ENCODE results near the gene TOLLIP.

Gene TOLLIP

DNA sequence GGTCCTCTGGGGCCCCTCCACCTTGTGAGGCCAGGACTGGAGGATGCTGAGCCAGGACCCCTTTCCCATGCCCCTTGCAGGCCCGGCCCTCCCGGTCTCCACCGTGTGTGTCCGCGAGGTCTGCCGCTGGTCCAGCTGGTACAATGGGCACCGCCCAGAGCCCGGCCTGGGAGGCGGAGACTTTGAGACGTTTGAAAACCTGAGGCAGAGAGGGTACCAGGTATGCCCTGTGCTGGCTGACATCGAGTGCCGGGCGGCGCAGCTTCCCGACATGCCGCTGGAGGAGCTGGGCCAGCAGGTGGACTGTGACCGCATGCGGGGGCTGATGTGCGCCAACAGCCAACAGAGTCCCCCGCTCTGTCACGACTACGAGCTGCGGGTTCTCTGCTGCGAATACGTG lies 68.7 kb downstream of the TOLLIP start:
- DNase-seq: no peak

DNA sequence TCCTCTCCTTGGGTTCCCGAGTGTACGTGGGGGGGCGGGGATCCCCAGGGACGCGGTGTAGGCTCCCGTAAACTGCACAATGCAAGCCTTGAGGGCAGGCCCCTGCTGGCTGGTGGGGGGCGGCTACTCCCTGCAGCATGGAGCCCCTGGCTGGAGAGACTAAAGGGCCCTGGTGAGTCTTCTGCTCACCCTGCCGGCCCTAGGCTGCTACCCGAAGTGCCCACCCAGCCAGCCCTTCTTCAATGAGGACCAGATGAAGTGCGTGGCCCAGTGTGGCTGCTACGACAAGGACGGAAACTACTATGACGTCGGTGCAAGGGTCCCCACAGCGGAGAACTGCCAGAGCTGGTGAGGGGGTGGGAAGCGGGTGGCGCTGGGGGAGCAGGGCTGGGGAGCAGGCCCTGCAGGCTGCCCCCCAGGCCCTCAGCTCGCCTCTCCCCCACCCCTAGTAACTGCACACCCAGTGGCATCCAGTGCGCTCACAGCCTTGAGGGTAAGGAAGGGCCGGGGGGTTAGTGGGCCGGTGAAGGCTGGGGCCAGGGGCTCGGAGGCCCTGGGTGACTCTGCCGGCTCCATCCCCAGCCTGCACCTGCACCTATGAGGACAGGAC lies 69.7 kb downstream of the TOLLIP start:
- no peak for DNase-seq

DNA sequence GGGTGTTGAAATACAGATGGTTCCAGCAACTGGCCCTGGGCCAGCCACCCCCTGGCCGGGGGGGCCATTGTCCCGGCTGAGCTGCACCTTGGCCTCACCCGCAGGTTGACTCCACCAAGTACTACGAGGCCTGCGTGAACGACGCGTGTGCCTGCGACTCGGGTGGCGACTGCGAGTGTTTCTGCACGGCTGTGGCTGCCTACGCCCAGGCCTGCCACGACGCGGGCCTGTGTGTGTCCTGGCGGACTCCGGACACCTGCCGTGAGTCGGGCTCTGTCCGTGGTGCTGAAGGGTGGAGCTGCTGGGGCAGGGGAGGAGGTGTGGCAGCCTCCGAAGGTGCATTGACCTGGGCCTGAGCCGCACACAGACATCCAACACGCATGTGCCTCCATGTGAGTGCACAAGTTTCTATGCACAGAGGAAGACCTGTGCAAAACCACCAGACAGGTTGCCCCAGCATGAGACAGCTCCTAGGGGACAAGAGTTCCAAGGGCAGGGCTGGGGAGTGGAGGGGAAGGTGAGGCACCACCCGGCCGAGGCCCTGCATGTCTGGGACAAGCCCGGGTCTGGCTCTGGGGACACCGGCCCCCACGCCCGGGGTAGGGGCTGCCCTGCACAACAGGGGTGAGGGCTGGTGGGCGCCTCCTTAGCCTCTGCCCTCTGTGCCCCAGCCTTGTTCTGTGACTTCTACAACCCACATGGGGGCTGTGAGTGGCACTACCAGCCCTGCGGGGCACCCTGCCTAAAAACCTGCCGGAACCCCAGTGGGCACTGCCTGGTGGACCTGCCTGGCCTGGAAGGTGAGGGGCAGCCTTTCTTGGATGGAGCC lies 70.5 kb downstream of the TOLLIP start:
- DNase-seq: no peak

DNA sequence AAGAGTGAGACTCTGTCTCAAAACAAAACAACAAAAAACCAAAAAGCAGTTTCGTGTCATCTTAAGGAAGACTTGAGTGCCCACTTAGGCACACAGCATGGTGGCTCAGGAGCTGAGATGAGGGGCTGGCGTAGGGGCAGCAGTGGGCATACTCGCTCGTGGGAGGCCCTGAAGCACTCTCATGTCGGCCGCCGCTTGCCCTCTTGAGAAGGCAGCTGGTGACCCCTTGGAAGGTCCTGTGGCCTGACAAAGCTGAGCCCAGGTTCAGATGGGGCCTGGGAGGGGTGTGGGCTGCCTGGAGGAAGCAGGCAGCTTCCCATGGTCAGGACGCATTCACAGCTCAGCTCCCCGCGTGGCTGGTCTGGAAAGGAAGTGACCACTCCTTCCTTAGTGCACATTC lies 71.6 kb downstream of the TOLLIP start:
- no peak for DNase-seq

DNA sequence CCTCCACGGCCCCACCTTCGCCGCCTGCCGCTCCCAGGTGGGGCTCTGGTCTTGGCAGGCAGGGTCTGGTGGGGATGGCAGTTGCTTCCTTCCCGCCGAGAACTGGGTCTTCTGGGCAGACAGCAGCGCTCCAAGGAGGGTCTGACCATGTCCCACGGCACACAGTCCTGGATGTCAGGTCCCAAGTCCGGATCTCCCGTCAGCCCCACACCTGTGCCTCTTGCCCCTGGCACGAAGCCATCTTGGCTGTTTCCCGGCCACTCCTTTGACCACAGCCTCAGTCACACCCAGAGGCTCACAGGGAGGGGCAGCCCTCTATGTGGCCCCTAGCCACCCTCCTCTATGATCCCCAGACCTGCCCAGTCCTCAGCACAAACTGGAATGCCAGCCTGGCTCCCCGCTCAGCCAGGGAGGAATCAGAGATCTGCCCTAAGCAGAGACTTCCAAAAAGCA lies 72.3 kb downstream of the TOLLIP start:
- DNase-seq: no peak

DNA sequence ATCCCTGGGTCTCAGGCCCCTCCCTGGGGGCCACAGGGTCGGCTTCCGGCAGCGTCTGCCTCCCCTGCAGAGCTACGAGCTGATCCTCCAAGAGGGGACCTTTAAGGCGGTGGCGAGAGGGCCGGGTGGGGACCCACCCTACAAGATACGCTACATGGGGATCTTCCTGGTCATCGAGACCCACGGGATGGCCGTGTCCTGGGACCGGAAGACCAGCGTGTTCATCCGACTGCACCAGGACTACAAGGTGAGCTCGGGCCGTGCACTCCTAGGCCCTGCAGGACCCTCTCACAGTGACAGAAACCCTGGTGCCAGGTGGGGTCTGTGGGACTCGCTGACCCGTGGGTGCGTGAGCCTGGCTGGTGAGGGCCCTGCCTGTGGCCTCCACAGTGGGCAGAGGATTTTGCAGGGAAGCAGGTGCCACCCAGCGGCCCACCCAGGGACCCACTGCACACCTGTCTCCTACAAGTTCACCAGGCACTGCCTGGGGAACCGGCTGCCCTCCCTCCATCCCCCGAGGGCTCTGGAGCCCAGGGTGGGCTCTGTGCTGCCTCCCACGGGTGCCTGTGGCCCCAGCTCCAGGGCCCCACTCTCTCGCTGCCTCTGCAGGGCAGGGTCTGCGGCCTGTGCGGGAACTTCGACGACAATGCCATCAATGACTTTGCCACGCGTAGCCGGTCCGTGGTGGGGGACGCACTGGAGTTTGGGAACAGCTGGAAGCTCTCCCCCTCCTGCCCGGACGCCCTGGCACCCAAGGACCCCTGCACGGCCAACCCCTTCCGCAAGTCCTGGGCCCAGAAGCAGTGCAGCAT lies 72.9 kb downstream of the TOLLIP start:
- DNase-seq: no peak

DNA sequence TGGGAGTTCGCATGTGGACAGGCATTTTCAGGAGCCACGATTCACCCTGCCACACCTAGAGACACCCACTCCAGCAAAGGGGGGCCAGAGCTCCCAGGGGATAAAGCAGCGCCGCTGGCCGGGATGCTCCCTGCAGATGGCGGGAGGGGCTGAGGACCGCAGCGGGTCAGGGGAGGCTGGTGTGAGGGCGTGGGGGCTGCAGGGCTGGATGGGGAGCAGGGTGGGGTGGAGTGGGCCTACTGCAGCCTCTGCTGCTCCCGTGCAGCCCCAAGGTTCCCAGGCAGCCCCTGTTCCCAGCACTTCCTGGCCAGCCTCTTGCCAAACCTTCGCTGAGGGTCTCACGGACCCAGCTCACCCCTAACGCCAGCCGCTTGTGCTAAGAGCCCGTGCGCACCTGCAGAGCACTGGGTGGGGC lies 73.5 kb downstream of the TOLLIP start:
- no peak for DNase-seq

DNA sequence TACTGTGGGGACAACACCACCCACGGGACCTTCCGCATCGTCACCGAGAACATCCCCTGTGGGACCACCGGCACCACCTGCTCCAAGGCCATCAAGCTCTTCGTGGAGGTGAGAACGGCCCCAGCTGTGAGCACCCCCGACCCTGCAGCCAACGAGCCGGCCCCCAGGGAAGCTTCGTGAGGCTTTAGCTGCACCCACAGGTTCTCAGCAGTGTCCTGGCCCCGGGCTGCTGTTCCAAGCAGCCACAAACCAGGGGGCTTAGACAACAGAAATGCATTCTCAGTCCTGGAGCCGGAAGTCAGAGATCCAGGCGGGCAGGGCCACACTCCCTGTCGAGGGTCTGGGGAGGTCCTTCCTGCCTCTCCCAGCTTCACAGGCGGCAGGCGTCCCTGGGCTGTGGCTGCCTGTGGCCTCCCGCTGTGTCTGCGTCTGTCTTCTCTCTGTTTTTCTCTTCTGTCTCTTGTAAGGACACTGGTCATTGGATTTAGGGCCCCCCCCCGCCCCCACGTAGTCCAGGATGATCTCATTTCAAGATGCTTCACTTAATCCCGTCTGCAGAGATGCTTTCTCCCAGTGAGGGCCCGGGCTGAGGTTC lies 74.0 kb downstream of the TOLLIP start:
- no peak for DNase-seq

DNA sequence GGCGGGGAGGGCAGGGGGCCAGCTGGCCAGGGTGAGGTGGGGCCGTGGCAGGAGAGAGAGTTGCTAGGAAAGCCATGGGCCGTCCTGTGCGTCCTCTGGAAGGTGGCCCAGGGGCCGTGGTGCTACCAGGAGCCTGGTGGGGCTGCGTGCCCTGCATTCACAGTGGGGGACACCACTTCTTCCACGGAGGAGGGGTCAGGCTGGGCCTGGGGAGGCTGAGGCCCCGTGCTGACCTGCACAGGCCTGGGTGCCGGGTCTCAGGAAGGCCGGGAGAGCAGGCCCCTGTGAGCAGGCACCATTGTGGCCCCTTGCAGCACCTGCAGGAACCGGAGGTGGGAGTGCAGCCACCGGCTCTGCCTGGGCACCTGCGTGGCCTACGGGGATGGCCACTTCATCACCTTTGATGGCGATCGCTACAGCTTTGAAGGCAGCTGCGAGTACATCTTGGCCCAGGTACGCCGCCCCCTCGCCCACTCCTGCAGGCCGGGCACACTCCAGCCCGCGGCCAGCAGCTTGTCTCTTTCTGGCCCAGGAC lies 74.6 kb downstream of the TOLLIP start:
- DNase-seq: no peak

DNA sequence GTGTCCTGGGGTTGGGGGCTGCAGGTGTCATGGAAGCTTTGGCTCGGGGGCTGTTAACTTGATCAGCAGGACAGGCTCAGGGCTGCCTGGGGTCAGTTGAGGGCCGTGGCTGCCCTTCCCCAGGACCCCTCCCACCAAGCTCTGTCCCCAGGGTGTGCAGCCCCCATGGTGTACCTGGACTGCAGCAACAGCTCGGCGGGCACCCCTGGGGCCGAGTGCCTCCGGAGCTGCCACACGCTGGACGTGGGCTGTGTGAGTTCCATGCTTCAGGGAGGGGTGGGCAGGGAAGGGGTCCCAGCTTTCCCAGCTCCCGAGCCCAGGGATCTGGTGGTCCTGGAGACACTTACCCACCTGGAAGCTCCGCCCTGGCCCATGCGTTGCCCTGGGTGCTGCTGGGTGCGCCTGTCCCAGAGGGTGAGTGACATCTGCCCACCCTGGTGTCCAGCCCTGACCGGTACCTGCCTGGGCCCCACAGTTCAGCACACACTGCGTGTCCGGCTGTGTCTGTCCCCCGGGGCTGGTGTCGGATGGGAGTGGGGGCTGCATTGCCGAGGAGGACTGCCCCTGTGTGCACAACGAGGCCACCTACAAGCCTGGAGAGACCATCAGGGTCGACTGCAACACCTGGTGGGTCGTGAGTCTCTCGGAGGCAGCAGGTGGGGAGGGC lies 75.2 kb downstream of the TOLLIP start:
- no peak for DNase-seq

DNA sequence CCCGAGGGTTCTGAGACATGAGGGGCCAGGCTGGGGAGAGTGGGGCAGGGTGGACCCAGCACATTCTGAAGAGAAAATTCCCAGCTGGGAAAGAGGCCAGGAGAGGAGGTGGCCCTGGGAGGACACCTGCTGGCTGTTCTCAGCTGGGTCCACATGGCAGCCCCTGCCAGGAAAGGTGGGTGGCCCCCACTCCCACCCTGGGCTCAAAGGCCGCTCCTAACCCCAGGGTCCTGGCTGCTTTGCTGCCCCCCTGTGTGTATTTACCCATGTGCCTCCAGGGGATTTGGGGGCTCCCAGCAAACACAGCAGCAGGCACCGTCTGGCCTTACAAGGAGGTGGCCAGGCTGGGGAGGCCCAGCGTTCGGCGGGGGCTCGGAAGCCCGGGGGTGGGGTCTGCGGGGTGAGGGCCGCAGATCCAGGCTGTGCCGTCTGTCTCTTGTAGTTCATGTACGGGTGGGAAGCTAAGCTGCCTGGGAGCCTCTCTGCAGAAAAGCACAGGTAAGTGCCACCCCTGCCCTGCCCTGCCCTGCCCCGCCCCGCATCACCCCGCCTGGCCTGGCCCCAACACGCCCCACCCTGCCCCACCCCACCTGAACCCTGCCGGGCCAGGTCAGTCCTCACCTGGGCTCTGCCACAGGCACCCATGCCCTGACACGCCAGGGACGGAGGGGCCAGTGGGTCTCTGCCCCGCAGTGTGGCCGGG lies 75.9 kb downstream of the TOLLIP start:
- no peak for DNase-seq

DNA sequence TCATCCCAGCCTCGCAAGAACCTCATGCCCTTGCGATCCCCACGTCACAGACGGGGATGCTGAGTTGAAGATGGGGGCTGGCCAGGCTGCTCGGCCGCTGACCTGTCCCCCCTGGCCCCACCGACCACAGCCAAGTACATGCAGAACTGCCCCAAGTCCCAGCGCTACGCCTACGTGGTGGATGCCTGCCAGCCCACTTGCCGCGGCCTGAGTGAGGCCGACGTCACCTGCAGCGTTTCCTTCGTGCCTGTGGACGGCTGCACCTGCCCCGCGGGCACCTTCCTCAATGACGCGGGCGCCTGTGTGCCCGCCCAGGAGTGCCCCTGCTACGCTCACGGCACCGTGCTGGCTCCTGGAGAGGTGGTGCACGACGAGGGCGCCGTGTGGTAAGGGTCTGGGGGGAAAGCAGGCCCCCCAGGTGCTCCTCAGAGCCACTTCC lies 76.5 kb downstream of the TOLLIP start:
- no peak for DNase-seq

DNA sequence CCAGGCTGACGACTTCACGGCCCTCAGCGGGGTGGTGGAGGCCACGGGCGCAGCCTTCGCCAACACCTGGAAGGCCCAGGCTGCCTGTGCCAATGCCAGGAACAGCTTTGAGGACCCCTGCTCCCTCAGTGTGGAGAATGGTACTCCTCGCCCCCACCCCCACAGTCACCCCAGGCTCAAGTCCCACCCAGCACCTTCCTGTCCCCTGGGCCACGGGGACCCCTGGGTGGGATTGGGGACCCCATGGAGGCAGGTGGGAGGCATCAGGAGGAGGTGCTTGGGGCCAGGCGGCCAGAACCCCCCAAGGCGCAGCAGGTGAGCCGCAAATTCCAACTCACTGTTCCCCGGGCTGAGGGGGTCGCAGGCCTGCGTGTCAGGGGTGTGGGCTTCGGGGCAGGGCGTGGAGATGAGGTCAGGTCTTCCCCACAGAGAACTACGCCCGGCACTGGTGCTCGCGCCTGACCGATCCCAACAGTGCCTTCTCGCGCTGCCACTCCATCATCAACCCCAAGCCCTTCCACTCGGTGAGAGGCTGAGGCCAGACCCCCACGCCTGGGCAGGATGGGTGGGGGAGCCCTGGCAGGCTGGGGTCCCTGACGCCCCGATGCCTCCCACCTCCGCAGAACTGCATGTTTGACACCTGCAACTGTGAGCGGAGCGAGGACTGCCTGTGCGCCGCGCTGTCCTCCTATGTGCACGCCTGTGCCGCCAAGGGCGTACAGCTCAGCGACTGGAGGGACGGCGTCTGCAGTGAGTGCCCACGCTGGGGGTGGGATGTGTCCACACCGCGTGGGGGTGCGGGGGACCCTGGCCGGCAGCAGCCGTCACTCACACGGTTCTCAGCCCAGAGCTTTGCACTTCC lies 77.2 kb downstream of the TOLLIP start:
- no peak for DNase-seq

DNA sequence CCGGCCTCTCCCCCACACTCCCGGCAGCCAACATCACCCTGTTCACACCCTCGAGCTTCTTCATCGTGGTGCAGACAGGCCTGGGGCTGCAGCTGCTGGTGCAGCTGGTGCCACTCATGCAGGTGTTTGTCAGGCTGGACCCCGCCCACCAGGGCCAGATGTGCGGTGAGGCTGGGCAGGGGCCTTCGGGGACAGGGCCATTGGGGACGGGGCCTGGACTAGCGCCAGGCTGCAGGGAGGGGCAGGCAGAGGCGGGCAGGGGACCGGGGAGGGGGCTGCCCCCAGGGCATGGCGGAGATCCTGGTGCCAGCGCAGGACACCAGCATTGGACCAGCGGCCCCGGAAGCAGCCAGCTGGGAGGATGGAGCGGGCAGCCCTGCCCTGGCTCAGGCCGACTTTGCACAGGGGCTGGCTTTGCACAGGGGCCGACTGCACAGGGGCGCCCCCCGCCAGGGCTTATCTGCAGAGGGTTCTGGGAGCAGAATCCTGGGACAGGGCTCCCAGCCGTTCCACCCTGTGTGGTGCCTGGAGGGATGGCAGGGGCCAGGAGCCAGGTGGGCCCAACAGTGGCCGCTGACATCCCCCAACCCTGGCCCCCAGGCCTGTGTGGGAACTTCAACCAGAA lies 77.9 kb downstream of the TOLLIP start:
- no peak for DNase-seq

DNA sequence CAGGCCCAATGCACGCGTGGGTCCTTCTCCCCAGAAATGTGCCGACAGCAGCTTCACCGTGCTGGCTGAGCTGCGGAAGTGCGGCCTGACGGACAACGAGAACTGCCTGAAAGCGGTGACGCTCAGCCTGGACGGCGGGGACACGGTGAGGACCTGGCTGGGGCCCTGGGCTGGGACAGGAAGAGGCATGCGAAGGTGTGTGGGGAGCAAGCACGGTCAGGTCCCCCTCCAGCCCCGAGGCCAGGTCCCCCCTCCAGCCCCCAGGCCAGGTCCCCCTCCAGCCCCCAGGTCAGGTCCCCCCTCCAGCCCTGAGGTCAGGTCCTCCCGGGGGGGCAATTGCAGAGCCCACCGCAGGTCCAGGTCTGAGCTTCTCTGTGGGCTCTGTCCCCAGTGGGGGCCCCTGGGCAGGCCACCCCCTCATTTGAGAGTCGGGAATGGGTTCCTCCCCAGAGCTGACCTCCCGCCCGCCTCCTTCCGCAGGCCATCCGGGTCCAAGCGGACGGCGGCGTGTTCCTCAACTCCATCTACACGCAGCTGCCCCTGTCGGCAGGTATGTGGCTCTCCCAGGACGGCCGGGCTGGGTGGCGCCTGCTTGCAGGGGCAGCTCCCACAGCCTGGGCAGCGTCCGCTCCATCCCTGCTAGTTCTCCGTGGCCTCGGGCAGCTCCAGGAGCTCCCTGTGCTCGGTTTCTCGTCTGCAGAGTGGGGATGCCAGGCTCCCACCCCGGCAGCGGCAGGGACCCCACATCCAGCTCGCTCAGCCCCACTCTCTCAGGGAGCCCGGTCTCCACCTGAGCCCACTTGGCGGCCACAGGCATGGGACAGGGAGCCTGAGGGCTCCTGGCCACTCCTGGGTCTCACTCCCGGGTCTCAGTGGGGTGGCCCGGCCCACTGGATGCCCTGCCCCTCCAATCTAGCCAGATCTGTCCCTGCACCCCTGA lies 78.7 kb downstream of the TOLLIP start:
- no peak for DNase-seq

DNA sequence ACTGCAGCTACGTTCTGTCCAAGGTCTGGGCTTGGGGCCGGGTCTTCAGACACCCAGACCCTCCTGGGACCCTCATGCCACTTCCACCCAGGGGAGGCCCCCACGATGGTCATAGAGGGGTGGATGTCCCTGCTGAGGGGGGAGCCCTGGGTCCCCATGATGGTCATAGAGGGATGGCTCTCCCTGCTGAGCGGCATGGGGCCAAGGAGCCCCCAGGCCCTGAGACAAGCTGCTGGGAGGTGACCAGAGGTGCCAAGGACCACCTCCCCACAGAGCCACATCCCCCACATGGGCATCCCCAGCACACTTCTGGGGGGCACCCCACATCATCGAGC lies 79.3 kb downstream of the TOLLIP start:
- DNase-seq: no peak

DNA sequence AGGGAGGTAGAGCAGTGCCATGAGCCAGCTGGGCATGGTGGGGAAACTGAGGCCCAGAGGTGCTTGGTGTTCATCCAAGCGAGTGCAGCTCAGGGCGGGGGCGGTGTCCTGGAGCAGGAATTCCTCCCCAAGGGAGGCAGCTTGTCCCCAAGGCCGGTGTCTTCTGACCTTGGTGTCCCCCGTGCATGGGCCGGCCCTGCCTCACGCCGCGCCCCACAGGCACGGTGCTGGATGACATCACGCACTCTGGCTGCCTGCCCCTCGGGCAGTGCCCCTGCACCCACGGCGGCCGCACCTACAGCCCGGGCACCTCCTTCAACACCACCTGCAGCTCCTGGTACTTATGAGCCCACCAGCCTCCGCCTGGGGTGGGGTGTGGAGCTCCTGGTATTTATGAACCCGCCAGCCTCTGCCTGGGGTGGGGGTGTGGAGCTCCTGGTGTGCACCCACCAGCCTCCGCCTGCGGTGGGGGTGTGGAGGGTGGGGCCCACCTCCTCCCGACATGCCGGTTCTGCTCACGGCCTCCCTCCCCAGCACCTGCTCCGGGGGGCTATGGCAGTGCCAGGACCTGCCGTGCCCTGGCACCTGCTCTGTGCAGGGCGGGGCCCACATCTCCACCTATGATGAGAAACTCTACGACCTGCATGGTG lies 79.8 kb downstream of the TOLLIP start:
- DNase-seq: no peak

DNA sequence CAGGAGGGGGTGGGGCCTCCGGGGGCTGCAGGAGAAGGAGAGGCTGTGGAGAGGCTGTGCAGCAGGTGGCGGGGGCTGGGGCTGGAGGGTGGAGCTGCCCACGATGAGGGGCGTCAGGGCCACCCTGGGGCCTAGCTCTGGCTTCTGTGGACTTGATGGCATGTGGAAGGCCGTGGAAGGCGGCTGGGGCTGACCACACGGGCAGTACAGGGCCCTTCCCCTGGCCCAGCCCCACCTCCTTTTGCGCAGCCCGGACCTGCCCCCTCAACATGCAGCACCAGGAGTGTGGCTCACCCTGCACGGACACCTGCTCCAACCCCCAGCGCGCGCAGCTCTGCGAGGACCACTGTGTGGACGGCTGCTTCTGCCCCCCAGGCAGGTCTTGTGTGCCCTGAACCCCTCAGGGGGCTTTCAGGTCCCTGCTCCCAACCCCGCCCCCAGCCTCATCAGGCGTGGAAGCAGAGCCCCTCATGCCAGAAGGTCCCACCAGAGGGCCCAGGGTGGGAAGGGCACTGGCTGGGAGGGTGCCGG lies 80.4 kb downstream of the TOLLIP start:
- DNase-seq: no peak
